ENCODE data around the gene MYLK. TPM values are rescaled to one million over a fixed set of nuclear protein-coding genes. Genes with fewer than 3 reads are reported as not detected.
A peak's percentile ranks its signal among the peaks of the same experiment; 100 is the strongest.
"Not testable (repeated sequence)": the region's sequence is repeated elsewhere in the genome, so short reads cannot be mapped to it uniquely, and the experiment has no call there.

Gene MYLK
- polyA plus RNA-seq, 5 donors = 332 to 513 (median 397) TPM

DNA sequence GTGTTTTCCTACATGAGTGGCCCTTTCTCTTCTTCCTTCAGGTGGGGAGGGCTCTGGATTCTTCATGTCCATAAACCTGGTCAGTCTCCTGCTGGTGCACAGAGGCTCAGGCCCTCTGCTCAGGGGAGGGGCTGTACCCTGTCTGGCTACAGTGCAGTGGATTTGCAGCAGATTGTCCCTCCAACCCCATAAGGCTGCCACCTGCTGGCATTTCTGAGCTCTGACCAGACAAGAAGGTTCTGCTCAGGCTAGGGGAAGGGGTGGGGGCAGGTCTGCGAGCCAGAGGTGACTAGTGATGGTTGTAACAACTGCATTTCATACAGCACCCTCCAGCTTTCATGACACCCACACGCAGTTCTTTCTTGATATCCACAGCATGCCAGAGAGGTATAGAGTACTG is 182.1 kb downstream of the MYLK start:
- DNase-seq = not testable (repeated sequence)

DNA sequence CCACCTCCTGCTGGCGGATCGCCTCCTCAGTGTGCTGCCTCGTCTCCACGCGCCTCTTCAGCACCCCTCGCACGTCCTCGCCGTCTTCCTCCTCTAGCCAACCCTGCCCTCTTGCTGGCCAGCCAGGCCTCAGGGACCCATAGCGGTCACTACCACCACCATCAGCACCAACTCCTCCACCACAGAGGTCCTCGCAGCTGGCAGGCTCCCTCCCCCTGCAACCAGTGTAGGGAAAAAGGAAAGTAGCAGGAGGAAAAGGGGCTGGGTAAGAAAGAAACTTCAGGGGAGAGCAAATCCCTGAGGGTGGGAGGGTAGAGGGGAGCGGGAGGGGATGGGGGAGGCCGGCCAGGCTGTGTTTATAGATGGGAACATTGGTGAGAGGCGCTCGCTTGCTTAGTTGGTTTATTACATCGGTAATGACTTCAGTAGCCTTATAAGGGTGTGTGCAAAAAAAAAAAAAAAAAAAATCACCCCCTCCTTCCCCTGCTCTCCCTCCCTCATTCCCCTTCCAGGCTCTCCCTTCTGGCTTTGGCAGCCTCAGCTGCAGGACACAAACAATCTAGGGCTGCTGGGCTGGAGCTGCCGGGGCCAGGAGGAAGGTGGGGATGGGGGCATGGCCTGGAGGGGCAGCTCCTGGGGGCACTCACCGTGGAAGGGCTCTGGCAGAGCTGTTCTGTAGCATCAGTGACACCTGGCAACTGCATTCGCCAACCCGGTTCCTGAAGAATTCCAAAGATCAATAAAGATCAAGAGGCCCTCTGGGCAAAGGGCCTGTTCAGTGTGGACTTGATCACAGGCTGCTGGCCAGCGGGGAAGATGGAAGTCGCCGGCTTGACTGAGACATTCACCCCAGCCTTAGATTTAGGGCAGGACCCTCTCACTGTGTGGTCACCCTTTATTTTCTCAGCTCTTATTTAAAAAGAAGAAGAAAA is 183.1 kb downstream of the MYLK start:
- peak; percentile 78 to 83 for DNase-seq

DNA sequence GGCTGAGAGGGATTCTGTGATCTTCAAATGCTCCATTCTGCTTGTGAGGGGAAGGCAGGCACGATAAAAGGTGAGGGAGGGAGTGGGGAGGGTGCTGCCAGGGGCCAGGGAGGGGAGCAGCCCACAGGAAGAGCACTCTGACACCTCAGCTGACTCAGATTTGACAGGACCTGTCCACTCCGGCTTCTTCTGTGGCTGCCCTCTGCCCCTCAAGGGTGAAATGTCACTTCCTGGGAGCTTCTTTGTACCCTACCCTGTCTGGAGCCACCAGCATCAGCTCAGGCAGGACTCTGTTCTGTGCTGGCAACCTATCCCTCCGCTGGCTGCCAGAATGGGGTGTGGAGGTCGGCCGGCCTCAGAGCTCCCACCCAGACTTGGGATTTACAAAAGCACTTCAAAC is 185.3 kb downstream of the MYLK start:
- DNase-seq = no peak

DNA sequence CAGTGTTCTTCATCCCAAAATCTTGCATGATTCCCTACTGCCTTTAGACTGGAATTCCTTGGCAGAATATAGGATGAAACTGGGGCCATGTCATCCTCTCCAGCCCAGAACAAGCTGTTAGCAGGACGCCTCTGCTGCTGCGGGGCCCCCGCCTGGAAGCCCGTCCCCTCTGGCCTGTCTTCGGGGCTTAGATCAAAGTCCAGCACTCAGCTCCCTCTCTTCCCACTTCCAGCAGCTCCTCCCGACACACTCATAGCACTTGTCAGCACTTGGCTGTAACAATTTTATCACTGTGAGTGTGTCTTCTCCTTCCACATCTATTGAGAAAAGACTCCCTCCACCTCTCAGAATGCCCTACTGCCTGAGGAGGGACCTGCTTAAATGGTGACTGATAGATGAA is 187.3 kb downstream of the MYLK start:
- no peak for DNase-seq

DNA sequence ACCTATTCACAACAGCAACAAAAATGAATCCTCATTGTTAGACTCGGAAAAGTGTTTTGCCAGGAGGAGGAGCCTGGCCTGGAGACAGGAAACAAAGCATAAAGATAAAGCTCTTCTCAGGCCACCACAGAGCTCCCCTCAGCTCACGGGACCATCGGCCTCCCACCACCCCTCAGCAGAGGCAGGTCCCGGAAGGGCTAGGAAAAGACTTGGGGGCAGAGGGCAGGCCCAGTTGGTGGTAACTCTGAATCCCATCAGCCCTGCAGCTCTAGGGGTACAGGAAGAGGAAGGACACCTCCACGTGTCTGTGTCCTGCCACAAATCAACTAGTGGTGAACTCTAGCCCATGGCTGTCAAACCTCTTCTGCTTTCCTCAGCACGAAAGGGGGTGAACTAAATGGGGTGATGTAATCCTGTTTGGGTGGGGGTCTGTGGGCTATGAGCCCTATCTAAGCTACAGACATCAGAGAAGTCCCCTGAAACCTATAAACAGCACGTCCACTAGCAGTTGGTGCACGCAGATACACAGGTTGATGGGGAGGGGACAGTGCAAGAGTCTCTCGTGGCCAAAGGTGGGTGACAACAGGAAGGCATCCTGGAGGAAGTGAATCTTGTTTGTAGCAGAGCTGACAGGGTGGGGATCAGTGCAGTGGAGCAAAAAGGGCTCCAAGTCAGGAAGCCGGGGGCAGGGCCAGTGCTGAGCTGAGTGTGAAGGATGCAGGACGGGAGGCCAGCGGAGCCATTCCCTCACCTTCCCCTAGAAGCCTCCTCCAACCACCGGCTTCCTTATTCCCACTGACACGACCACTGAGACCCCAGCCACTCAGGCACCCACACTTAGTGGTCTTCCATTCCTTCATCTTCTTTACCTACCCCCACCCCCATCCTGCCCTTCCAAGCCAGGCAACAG is 188.1 kb downstream of the MYLK start:
- no peak for DNase-seq

DNA sequence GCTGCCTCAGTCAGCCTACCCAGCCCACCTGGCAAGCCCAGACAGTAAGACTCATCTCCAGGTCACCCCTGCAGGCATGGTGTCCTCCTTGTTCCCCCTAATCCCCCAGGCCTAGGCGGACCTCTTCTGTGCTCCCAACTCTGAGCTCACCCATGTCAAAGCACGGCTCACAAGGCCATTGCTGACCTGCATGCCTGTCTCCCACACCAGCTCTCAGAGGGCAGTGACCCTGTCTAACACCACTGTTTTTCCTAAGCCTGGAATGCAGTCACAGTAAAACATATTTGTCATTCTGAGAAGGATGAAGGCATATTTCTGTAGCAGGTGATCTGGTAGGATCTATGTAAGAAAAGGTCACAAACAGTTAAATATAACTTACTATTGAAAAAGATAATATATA is 189.0 kb downstream of the MYLK start:
- DNase-seq = no peak

DNA sequence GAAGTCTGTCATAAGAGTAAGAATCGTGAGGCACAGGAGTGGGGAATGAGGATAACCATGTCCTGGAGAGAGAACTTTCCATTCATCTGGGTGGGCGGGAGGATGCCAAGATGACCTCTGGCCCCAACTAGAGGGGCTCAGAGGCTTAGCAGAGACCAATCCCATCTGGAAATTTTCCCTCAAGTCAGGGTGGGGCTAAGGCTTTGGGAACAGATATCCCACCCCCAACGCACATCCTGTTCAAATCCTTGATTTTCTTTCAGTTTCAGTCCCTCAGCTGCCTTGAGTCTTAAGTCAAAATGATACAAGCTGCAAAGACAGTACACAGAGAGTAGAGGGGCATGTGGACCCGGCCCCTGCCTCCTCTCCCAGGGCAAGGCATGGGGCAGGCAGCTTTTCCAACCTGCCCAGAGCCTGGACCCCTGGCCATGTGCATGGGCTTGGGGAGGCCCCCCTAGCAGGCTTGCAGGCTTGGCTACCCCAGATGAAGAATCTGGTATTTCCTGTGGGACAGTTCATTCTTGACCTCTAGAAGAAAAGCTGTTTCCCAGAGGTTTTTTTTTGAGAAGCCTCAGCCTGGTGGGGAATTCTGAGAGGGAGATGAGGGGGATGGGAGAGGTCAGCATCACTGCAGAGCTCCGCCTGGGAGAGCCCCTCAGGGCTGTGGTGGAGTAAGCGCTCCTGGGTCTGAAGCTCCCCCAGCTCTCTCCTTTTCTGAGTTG is 189.6 kb downstream of the MYLK start:
- DNase-seq = no peak

DNA sequence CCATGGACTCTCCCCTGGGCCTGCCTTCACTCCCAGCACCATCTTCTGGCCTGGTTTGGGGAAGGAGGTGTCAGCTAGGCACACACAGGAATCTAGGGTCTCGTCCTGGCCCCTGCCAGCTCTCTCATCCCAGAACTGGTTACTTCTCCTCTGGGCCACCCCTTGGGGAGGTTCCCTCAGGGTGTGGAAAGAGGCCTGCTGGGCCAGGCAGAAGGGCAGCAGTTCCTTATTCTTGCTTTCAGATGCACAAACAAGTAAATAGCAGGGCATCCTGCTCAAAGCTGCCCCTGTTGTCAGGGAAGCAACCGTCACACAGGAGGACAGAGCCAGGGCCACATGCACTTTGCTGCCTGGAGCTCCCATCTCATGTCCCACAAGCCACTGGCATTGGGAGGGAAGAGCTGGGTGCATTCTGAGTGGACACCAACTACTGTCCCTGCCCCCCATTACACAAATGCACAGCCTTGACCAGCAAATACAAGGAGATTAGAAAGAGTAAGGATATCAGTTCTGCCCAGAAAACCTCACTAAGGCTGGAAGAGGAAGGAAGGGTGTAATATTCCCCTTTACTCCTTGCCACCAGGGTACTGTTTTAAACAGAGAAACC is 190.4 kb downstream of the MYLK start:
- no peak for DNase-seq

DNA sequence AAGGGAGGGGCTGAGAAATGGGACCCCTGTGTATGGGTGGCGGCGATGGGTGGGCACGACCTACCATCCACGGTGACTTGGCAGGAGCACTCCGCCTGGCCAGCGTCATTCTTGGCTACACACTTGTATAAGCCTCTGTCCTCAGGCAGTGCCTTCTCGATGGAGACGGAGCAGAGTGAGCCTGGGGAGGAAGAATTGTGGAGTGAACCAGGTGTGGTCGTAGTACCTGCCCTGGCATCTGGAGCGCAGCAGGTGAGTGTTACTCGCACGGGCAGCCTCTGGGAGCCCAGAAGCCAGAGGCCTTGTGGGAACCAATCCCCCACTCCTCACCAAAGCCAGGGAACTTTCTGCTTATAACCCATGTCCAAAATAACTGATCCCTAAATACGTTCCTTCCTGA is 191.5 kb downstream of the MYLK start:
- no peak for DNase-seq

DNA sequence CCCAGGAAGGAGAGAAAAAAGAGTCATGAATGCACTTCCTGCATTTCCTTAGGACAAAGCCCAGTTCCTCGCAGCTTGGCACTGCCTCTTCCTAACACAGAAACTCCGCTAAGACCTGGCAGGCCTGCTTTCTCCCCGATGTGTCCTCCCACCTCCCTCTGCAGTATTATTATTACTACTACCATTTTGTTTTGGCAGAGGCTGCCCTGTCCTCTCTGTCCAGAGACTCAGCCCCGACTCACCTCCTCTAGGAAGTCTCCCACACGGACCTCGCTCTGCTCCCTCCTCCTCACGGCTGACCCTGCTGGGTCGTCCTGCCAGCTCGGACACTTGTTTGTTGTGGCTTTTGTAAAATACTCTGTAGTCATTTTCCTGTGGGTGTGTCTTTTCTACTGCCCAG is 192.1 kb downstream of the MYLK start:
- no peak for DNase-seq

DNA sequence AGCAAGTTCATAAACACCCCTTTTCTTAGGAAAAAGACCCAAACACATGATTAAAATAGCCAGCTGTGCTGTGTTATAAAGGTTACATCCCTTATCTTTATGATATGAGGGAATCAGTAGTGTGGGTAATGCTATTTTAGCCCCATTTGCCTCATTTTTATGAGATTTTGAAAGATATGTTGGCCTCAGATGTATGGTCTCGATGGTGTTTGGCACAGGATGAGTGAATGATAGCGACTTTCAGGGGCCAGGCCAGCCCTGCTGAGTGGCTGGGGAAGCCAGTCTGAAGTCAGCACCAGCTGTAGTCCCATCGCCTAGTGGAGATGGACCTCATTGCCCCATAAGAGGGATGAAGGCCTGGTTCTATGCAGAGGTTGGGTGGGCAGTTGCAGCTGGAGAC is 194.3 kb downstream of the MYLK start:
- no peak for DNase-seq

DNA sequence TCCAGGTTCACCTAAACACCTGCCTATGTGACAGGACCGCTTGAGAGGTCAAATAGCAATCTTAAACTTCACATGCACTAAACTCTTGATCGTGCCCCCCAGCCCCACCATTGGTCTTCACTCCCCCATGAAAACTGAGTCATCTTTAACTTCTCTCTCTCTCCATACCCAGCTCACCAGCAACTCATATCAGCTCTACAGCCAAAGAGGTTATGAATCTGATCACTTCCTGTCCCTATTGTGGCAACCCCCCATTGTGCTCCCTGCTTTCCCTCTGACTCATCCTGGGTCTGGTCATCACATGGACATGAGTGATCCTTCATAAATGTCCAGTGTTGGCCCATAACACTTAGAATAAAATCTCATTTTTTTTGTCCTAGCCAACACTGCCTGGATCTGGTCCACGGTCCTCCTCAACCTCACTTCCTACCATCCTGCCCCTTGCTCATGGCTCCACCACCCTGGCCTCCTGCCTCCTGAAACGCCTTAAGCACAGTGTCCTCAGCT is 195.8 kb downstream of the MYLK start:
- DNase-seq = no peak

DNA sequence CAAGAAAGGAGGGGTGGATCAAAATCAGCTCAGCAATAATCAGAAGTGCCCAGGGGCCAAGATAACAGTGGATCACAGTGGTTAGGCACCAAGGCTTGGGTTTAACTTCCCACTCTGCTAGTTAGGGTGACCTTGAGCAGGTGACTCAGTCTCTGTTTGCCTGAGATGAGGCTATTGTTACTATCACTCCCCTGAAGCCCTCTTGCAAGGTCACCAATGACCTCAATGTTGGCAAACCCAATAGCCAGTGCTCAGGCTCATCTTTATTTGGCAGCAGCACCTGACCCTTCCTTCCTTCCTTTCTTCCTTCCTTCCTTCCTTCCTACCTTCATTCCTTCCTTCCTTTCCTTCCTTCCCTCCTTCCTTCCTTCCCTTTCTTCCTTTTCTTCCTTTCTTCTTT is 196.8 kb downstream of the MYLK start:
- DNase-seq = no peak

DNA sequence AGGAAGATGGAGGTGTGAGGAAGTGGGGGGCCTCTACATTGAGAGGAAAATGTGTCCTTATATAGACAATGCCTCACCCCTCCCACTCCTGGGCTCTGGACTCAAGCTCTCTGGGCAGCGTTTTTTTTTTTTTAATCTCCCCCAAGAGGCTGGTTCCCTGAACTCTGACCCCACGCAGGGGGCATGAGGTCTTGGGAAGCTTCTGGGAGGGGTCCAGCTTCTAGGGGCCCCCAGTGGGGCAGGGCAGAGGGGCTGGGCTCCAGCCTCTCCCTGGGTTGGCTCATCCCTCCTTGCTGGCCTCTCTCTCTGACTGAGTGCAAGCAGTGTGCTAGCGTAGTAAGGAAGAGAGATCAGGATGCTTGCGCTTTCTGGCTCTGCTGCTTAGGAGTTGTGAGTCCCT is 197.9 kb downstream of the MYLK start:
- no peak for DNase-seq

DNA sequence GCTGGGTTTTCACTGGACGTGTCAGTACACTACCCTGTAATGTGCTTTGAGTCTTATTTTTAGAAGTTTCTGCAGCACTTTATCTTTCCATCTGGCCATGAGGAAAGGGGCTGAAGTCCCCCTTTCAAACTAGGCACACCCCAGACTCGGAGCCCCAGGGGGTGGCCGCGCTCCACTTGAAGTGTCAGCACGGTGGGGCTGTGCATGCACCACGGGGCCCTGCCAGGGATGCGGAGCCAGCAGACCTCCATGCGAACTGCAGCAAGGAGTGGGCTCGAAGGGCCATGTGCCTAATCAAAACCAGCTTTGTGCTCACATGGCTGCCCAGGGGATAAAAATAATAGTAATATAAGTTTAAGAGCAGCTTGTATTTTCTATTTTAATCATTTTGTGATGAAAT is 198.4 kb downstream of the MYLK start:
- DNase-seq = no peak

DNA sequence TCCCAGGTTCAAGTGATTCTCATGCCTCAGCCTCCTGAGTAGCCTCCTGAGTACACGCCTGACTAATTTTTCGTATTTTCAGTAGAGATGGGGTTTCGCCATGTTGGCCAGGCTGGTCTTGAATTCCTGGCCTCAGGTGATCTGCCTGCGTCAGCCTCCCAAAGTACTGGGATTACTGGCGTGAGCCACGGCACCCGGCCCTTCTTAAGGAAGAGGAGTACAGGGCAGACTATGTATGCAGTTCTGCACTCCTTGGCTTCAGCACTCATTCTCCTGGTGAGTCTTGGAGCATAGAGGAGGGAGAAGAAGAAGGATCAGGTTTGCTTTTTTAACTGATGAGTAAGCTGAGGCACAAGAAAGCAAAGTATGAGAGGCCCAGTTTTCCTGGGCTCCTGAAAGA is 199.5 kb downstream of the MYLK start:
- DNase-seq = no peak

DNA sequence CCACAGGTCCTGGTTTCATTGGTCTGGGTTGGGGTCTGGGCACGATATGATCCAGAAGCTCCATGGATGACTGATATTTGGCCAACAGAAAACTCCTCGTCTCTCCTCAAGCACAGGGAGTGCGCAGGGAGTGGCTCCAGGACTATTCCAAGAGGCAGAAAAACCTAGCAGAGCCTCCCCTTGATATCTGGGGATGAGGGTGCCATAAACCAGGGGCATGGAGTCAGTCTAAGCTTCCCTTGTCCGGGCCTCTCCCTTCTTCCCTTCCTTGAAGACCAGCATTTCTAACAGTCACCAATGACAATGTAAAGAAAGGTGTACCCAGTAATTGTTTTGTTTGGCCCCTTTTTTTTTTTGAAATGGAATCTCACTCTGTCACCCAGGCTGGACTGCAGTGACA is 199.9 kb downstream of the MYLK start:
- DNase-seq = no peak

DNA sequence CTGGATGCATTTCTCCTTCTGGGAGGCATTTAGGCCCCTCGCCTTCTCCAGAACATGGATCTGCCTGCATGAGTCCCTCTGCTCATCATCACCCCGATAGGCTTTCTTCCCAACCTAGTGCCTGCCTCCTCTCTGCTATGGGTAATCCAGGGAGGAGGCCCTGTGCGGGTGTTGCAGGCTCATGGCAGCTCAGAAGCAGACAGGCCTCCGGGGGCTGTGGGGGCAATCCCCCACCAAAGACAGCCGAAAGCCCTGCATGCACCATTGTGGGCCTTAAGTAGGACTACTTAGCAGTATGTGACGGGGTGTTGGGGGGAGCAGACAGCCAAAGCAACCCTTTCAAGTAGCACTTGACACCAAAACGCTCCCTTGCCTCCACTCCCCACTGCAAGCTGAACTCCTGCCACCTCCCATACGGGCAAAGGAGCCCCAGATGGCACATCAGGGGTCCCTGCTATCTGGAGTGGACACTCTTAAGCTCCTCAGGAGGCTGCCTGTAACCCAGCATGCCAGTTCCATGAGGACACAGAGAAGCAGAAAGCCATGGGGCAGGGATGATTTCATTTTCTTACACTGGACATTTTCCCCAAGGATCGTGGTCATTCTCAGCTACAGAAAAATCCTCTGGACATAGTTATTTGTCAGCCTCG is 200.5 kb downstream of the MYLK start:
- DNase-seq = no peak

DNA sequence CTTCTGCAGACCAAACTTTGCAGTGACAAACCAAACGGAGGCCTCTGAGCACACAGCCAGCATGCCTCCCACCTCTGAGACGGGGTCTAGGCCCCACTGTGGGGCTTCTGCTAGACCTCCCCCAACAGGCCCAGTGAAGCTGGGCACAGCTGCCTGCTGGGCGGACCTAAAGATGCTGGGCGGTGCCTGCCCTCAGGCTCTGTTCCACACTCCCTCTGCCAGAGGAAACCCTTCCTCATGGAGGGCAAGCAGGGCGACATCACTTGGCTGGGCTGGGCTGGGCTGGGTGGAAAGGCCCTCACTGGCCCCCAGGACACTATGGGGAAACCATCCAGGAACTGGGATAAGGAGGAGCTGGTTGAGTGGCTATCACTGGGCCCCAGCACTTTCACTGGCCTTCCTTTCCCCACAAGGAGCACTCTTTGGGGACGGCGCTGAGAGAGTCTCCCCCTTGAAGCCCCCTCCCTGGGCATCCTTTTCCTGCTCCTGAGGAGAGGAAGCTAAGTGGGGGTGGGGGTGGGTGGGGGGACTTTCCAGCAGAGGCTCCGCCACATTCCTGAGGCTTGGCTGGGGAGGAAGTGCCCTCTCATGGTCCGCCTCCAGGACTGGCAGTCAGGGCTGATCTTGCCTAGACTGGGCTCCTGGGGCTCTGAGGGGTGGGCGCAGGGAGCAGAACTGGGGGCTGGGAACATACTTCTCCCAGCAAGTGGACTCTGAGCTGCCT is 201.2 kb downstream of the MYLK start:
- no peak for DNase-seq

DNA sequence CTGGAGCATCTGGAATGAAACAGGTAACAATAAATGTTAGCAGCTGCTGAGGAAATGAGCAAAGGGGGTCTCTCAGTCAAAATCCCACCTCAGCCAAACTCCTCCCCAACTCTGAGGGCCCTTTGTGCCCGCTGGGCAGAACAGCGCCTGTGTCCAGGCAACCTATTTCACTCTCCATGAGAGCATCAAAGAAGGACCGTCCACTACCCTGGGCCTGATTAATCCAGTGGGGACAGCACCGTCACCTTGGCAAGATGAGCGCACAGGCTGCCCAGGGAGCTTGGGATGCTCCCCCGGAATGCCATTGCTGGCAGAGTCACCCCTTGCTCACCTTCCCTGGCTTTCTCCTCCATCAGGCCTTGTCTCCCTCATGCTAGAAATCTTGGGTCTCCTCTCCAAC is 201.8 kb downstream of the MYLK start:
- DNase-seq = no peak

Measured in right lung (tissue), 5 donors.